ACC112 (cell line): ENCODE results near the gene PCBD1.

ENCODE experiments used
- H2AFZ ChIP-seq: fragments of 200-600 bp; sonication (generic); one replicate; pipeline ENCODE4 v1.6.0; 2017; ENCODE audit warnings: antibody characterized with exemption, low read length; ENCODE audit not compliant: unreplicated experiment
- H3K27ac ChIP-seq: fragments of 200-600 bp; sonication (generic); 2 replicates; pipeline ENCODE4 v1.5.1; 2014; ENCODE audit warnings: low read depth, mild to moderate bottlenecking, antibody characterized with exemption, low read length, moderate library complexity
- H3K27me3 ChIP-seq: fragments of 200-600 bp; sonication (generic); 2 replicates; pipeline ENCODE4 v1.6.1; 2014; ENCODE audit warnings: mild to moderate bottlenecking, antibody characterized with exemption, low read length, moderate library complexity, mixed read lengths; ENCODE audit not compliant: insufficient read depth
- H3K36me3 ChIP-seq: fragments of 200-600 bp; sonication (generic); 2 replicates; pipeline ENCODE4 v1.6.1; 2016; ENCODE audit warnings: mild to moderate bottlenecking, antibody characterized with exemption, low read length, moderate library complexity, mixed read lengths; ENCODE audit not compliant: insufficient read depth
- H3K4me1 ChIP-seq: fragments of 200-600 bp; sonication (generic); one replicate; pipeline ENCODE4 v1.6.1; 2016; ENCODE audit warnings: low read length, mixed read lengths; ENCODE audit not compliant: insufficient read depth, unreplicated experiment, control insufficient read depth
- H3K4me3 ChIP-seq: fragments of 200-600 bp; sonication (generic); 2 replicates; pipeline ENCODE4 v1.5.1; 2014; ENCODE audit warnings: mild to moderate bottlenecking, low read depth, low read length
- H3K79me2 ChIP-seq: fragments of 200-600 bp; sonication (generic); one replicate; pipeline ENCODE4 v1.6.0; 2016; ENCODE audit warnings: low read length; ENCODE audit not compliant: control insufficient read depth, unreplicated experiment, insufficient read depth

PCBD1 gene

DNA sequence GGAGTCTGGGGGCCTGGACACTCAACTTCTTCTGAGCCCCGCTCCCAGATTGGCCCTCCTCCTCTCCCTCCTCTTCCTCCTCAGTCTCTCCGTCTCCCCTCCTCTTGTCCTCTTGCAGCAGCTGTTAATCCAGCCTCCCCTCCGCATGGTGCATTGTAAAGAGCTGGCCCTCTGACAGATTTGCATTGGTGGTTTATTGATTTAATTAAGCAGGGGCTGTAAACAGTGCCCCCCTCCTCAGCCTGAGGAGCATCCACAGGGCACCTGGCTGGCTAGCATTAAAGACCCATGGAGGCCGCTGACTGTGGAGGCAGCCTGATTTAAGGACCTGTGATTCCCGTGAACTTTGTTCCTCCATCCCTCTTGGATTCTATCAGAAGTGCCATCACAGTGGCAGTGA is 28.9 kb upstream of the PCBD1 start:
- no peaks in the 10 kb centered on the region for H3K36me3 ChIP-seq
- no peaks in the 10 kb centered on the region for H3K79me2 ChIP-seq
- peaks cover 22% of the 10 kb centered on the region for H3K27me3 ChIP-seq
- no peak overlapping the region for H3K4me3 ChIP-seq
- H3K27ac ChIP-seq: no peak overlapping the region
- no peaks in the 10 kb centered on the region for H3K4me1 ChIP-seq
- no peak overlapping the region for H2AFZ ChIP-seq

DNA sequence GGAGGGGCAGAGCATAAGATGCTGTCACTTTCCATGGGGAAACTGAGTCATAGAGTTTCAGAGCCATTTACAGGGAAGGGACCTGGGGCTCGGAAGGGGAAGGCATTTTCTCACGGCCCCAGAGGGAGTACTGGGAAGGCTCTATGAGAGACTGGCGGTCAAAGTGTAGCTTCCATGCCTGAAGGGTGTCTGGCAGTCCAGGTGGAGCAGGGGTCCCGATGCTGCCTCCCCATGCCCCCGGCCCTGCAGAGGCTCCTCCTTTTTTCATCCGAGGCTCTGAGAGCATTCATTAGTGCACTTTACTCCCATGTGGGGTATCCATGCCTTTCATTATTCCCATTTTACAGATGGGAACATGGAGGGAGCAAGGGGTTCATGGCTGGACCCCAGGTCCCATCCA is 27.9 kb upstream of the PCBD1 start:
- H3K4me3 ChIP-seq: no peak overlapping the region
- no peaks in the 10 kb centered on the region for H3K36me3 ChIP-seq
- no peaks in the 10 kb centered on the region for H3K79me2 ChIP-seq
- no peaks in the 10 kb centered on the region for H3K4me1 ChIP-seq
- H3K27me3 ChIP-seq: peaks cover 12% of the 10 kb centered on the region
- no peak overlapping the region for H3K27ac ChIP-seq
- H2AFZ ChIP-seq: no peak overlapping the region

- Histone ChIP-seq H3K4me3 (no peak overlapping the region), H3K27ac (no peak overlapping the region), H2AFZ (no peak overlapping the region), H3K79me2 (no peaks in the 10 kb centered on the region), H3K4me1 (no peaks in the 10 kb centered on the region), H3K27me3 (peaks cover 8% of the 10 kb centered on the region), H3K36me3 (no peaks in the 10 kb centered on the region)
Measured at GRCh38 chr10:70915806-70916205, 27.4 kb upstream of the PCBD1 start.

DNA sequence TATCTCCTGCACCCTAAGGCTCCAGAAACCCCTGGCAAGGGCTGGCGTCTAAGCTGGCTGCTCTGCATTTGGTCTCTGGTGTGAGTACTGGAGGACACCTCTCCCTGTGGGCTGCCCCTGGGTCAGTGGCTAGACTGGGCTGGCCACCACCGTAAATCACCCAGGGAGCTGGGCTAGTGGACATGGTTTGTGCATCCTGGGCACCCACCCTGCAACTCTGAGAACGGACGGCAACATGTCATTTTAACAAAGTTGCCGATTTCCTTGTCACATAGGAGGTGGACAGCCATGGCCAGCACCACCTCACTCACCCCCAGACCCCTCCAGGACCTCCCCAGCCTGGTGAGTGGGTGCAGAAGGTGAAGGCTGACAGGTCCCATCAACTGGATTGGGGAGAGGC is 26.8 kb upstream of the PCBD1 start:
- H2AFZ ChIP-seq: no peak overlapping the region
- no peak overlapping the region for H3K4me3 ChIP-seq
- no peaks in the 10 kb centered on the region for H3K36me3 ChIP-seq
- H3K4me1 ChIP-seq: no peaks in the 10 kb centered on the region
- no peaks in the 10 kb centered on the region for H3K79me2 ChIP-seq
- H3K27ac ChIP-seq: no peak overlapping the region
- peaks cover 5% of the 10 kb centered on the region; the same call in 1 of the 2 replicates for H3K27me3 ChIP-seq

DNA sequence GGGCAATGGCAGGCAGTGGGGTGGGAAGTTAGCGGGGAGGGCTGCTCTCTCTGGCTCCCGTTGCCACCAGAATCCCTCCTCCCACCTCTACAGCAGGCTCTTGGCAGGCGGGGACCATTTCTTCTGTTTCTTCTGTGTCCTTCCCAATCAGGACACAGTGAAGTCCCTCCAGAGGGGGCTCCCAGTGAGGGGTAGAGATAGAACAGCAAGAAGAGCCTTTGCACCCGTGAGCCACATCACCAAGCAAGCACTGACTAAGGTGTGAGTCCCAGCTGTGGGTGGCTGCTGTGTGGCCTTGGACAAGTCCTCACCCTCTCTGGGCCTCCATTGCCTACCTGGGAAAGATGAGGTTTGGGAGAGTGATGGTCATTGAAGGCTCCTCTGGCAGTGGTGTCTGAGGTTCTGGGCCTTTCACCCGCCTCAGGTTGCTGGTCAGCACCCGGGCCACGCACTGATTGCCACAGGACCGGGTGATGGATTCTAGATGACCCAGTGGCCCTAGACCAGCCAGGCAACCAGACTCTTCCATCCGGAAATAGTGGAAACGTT is 26.0 kb upstream of the PCBD1 start:
- H3K27ac ChIP-seq: no peak overlapping the region
- H3K27me3 ChIP-seq: peaks cover 5% of the 10 kb centered on the region; the same call in 1 of the 2 replicates
- no peaks in the 10 kb centered on the region for H3K4me1 ChIP-seq
- no peak overlapping the region for H3K4me3 ChIP-seq
- no peaks in the 10 kb centered on the region for H3K79me2 ChIP-seq
- H2AFZ ChIP-seq: no peak overlapping the region
- H3K36me3 ChIP-seq: no peaks in the 10 kb centered on the region

GRCh38 chr10:70913893-70914240 is 25.5 kb upstream of the PCBD1 start:
- Histone ChIP-seq H3K79me2 (no peaks in the 10 kb centered on the region), H3K4me1 (no peaks in the 10 kb centered on the region), H3K4me3 (no peak overlapping the region), H3K27ac (no peak overlapping the region), H2AFZ (no peak overlapping the region), H3K36me3 (no peaks in the 10 kb centered on the region), H3K27me3 (peaks cover 5% of the 10 kb centered on the region; the same call in 1 of the 2 replicates)

DNA sequence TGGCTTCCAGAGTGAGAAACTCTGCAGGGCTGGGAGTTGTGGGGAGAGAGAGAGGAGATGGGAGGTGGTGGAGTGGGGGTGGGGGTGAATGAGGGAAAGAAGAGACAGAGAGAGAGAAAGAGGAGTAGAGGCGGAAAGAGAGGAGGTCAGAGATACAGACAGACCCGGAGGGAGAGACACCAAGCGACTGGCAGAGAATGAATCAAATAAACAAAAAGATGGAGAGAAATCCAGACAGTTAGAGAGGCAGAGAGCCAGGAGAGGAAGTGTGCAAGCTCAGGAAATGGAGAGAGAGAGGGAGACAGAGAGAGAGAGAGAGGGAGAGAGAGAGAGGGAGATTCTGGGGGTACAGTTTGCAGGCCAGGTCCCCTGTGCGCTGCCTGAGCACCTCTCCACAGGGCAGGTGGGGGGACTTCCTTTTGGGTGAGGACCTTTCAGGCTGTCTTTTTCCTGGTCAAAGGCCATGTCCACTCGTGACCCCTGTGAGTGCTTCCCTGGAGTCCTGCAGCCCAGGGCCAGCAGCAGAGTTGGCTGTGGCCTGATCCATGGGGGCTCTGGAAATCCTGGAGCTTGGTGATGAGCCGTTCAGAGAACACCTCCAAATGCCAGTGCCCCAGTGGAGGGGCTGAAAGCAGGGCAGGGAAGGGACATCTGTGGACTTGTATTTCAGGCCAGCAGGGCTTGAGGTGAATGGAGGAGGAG is 25.0 kb upstream of the PCBD1 start:
- Histone ChIP-seq H3K27ac (no peak overlapping the region), H3K4me3 (no peak overlapping the region), H3K79me2 (no peaks in the 10 kb centered on the region), H3K27me3 (peaks cover 5% of the 10 kb centered on the region; the same call in 1 of the 2 replicates), H3K4me1 (no peaks in the 10 kb centered on the region), H2AFZ (no peak overlapping the region), H3K36me3 (no peaks in the 10 kb centered on the region)

- no peaks in the 10 kb centered on the region for H3K4me1 ChIP-seq
- H3K36me3 ChIP-seq: no peaks in the 10 kb centered on the region
- H3K79me2 ChIP-seq: no peaks in the 10 kb centered on the region
- H3K27ac ChIP-seq: no peak overlapping the region
- H2AFZ ChIP-seq: no peak overlapping the region
- H3K4me3 ChIP-seq: no peak overlapping the region
- peaks cover 5% of the 10 kb centered on the region; the same call in 1 of the 2 replicates for H3K27me3 ChIP-seq
Measured at GRCh38 chr10:70912556-70912955, 24.2 kb upstream of the PCBD1 start.

- Histone ChIP-seq H3K4me3 (no peak overlapping the region), H3K27ac (no peak overlapping the region), H3K4me1 (no peaks in the 10 kb centered on the region), H3K36me3 (no peaks in the 10 kb centered on the region), H2AFZ (no peak overlapping the region), H3K79me2 (no peaks in the 10 kb centered on the region), H3K27me3 (peaks cover 5% of the 10 kb centered on the region; the same call in 1 of the 2 replicates)
Measured at GRCh38 chr10:70911386-70911785, 23.0 kb upstream of the PCBD1 start.

DNA sequence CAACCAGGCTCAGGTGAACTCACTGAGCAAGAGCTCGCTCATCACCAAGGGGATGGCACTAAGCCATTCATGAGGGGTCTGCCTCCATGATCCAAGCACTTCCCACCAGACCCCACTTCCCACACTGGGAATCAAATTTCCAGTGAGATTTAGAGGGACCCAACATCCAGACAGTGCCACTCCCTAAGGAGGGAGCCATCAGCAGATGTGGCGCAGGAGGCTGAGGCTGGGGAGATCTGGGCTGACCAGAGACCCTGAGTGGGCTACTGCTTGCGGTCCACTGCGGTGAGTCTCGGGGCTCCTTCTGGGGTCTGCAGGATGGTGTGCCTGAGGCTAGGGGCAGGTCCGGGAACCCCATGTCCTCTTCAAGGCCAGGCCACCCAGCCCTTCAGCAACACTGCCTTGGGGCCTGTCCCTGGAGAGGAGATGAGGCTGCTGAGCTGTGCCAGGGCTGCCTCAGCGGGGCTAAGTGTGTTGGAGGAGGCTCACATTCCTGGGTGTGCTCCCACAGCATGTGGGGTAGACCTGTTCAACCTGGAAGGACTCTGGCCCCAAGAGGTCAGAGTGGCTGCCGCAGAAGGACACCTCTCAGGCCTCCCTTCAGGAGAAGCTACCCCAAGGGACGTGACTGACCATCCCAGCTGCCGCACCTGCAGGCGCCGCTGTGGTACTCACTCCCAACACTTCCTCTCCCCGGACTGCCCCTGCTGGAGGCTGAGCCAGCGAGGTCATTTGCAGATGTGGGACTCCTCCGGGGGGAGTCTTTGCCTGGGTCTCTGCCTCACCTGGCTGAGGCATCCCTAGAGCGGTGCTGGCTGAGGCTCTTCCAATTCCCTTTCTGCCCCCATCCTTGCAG is 22.3 kb upstream of the PCBD1 start:
- no peaks in the 10 kb centered on the region for H3K79me2 ChIP-seq
- H3K27ac ChIP-seq: no peak overlapping the region
- H3K4me1 ChIP-seq: no peaks in the 10 kb centered on the region
- no peak overlapping the region for H3K4me3 ChIP-seq
- H3K36me3 ChIP-seq: no peaks in the 10 kb centered on the region
- no peak overlapping the region for H2AFZ ChIP-seq
- H3K27me3 ChIP-seq: peaks cover 5% of the 10 kb centered on the region; the same call in 1 of the 2 replicates
